MCF 10A (cell line): Measurements from ENCODE around the gene COASY. TPM values are rescaled to one million over a fixed set of nuclear protein-coding genes. Genes with fewer than 3 reads are reported as not detected.

Experiments
- BruUV-seq: library from RNA; stranded (reverse); fragments of 400-500 nt; replicated peaks from 2 replicates; lab custom pipeline; 2021; lab: Mats Ljungman, UMichigan
- CTCF ChIA-PET: fragments of 300-600 bp; sonication (Branson Sonifier 250); formaldehyde crosslinking; extraction: SDS; loops from one replicate; lab custom pipeline; 2021; ENCODE audit warnings: antibody characterized with exemption, inconsistent platforms; lab: Yijun Ruan, JAX
- POLR2A ChIA-PET: fragments of 300-600, 350-650 bp; sonication (Branson Sonifier 250); formaldehyde crosslinking; extraction: SDS; loops from one replicate; lab custom pipeline; 2020; ENCODE audit warnings: antibody characterized with exemption, inconsistent platforms; lab: Yijun Ruan, JAX
- DNase-seq: peaks from one replicate; pipeline ENCODE4 v3.0.0-alpha.2; 2018; ENCODE audit not compliant: unreplicated experiment
- H3K27ac Mint-ChIP-seq: one replicate; pipeline ENCODE4 v1.8.0; 2022; ENCODE audit warnings: mild to moderate bottlenecking, low read depth, mixed read lengths; ENCODE audit not compliant: unreplicated experiment
- H3K27me3 Mint-ChIP-seq: one replicate; pipeline ENCODE4 v1.8.0; 2022; ENCODE audit warnings: mixed read lengths; ENCODE audit not compliant: insufficient read depth, unreplicated experiment
- H3K36me3 Mint-ChIP-seq: one replicate; pipeline ENCODE4 v1.8.0; 2022; ENCODE audit warnings: mild to moderate bottlenecking, moderate library complexity, mixed read lengths; ENCODE audit not compliant: insufficient read depth, unreplicated experiment
- H3K4me1 Mint-ChIP-seq: one replicate; pipeline ENCODE4 v1.8.0; 2022; ENCODE audit warnings: mixed read lengths; ENCODE audit not compliant: insufficient read depth, unreplicated experiment
- H3K4me3 Mint-ChIP-seq: one replicate; pipeline ENCODE4 v1.8.0; 2022; ENCODE audit warnings: mild to moderate bottlenecking, moderate library complexity, mixed read lengths; ENCODE audit not compliant: unreplicated experiment
- H3K9me3 Mint-ChIP-seq: one replicate; pipeline ENCODE4 v1.8.0; 2022; ENCODE audit warnings: mixed read lengths; ENCODE audit not compliant: unreplicated experiment
- intact Hi-C: fragments of 100-400 bp; cut with micrococcal nuclease; formaldehyde crosslinking; loops from 2 replicates; pipeline ENCODE4 v1.14.1; 2022
- total RNA-seq: library from RNA; stranded (reverse); gene quantifications from 2 replicates; pipeline ENCODE4 v1.2.3, GENCODE V29; 2022
- TF ChIP-seq, protein P1 (sequence below): fragments of 200-600 bp; IDR thresholded peaks from one replicate; pipeline ENCODE4 v1.8.0; 2022; ENCODE audit warnings: antibody characterized with exemption, mild to moderate bottlenecking; ENCODE audit not compliant: unreplicated experiment

The COASY gene
- total RNA-seq, 1 experiment from 2014 or later = 82.6 TPM

DNA sequence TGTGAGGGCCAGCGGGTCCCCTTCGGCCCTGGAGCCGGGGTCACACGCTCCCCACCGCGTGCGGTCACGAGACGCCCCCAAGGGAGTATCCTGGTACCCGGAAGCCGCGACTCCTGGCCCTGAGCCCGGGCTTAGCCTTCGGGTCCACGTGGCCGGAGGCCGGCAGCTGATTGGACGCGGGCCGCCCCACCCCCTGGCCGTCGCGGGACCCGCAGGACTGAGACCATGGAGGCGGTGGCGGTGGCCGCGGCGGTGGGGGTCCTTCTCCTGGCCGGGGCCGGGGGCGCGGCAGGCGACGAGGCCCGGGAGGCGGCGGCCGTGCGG lies 25.9 kb upstream of the COASY start, which contains the start of gene NAGLU:
NAGLU (plus strand) TSS at position 194 of the 324 bp plus-strand sequence; CDS start at position 226, 32 bp downstream.
- CTCF ChIA-PET = interaction anchor here (0.6 to 1.0 kb wide), 2 partner anchors 12 to 342 kb away, joined by 3 read pairs; no protein-coding TSS in a partner anchor
- Mint-ChIP-seq H3K27ac (peak within 1 kb of the TSS; percentile 87), H3K4me3 (peak within 1 kb of the TSS; percentile 81), H3K27me3 (no peaks in the 10 kb centered on the region), H3K4me1 (peaks cover 18% of the 10 kb centered on the region), H3K36me3 (peaks cover 21% of the 10 kb centered on the region), H3K9me3 (no peaks in the 10 kb centered on the region)
- BruUV-seq = no TSS peak
- intact Hi-C loops = no loop called here
- DNase-seq = peak; percentile 84
- TF ChIP-seq, protein P1, sequence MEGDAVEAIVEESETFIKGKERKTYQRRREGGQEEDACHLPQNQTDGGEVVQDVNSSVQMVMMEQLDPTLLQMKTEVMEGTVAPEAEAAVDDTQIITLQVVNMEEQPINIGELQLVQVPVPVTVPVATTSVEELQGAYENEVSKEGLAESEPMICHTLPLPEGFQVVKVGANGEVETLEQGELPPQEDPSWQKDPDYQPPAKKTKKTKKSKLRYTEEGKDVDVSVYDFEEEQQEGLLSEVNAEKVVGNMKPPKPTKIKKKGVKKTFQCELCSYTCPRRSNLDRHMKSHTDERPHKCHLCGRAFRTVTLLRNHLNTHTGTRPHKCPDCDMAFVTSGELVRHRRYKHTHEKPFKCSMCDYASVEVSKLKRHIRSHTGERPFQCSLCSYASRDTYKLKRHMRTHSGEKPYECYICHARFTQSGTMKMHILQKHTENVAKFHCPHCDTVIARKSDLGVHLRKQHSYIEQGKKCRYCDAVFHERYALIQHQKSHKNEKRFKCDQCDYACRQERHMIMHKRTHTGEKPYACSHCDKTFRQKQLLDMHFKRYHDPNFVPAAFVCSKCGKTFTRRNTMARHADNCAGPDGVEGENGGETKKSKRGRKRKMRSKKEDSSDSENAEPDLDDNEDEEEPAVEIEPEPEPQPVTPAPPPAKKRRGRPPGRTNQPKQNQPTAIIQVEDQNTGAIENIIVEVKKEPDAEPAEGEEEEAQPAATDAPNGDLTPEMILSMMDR = no peak
- POLR2A ChIA-PET = interaction anchor here (0.6 to 2.4 kb wide), 28 partner anchors 9 to 569 kb away, joined by 3 to 38 read pairs (median 5); partner anchors contain the start of genes CAVIN1, CNP, COASY and HSD17B1

GRCh38 chr17:42536372-42537155 lies 25.4 kb upstream of the COASY start:
- DNase-seq = peak; percentile 74
- Mint-ChIP-seq H3K4me3 (peak overlapping the region; percentile 81), H3K36me3 (peaks cover 24% of the 10 kb centered on the region), H3K9me3 (no peaks in the 10 kb centered on the region), H3K27me3 (no peaks in the 10 kb centered on the region), H3K4me1 (peaks cover 24% of the 10 kb centered on the region), H3K27ac (peak overlapping the region; percentile 87)
- TSS peak; percentile 33 for BruUV-seq
- ChIA-PET CTCF (interaction anchor here (0.6 to 1.0 kb wide), 3 partner anchors 11 to 341 kb away, joined by 3 to 4 read pairs (median 3); no protein-coding TSS in a partner anchor), POLR2A (interaction anchor here (0.8 to 2.4 kb wide), 25 partner anchors 9 to 570 kb away, joined by 3 to 38 read pairs (median 5); partner anchors contain the start of genes CAVIN1, CNP, COASY and HSD17B1)
- TF ChIP-seq, protein P1 = no peak
- intact Hi-C loops = no loop called here

DNA sequence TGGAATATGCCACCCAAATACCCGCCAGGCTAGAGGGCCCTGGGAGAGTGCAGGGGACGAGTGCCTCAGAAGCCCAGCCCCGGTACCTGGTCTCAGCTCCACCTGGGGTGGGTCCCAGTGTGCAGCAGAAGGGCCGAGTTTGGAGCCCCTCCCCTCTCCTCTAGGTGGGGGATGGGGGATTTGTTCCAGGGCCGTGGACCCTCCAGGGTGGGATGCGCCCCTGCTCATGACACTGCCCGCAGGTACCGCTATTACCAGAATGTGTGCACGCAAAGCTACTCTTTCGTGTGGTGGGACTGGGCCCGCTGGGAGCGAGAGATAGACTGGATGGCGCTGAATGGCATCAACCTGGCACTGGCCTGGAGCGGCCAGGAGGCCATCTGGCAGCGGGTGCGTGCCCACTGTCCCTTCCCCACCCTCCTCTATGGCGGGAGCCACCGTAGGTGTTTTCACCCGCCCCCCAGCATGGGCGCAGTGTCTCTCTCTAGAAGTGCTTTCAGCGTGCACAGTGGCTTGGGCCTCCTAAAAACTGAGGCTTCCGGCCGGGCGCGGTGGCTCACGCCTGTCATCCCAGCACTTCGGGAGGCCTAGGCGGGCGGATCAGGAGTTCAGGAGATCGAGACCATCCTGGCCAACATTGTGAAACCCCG lies 24.7 kb upstream of the COASY start:
- no peaks in the 10 kb centered on the region for H3K27me3 Mint-ChIP-seq

More for the DNA sequence above, 24.7 kb upstream of the COASY start:
- no peaks in the 10 kb centered on the region for H3K9me3 Mint-ChIP-seq
- peaks cover 24% of the 10 kb centered on the region for H3K4me1 Mint-ChIP-seq
- CTCF ChIA-PET = interaction anchor here (0.7 kb wide), 1 partner anchor 17 kb away, joined by 4 read pairs; no protein-coding TSS in a partner anchor
- POLR2A ChIA-PET = interaction anchor here (0.9 to 2.4 kb wide), 11 partner anchors 17 to 215 kb away, joined by 3 to 38 read pairs (median 5); partner anchors contain the start of genes COASY, HSD17B1, MLX and PLEKHH3
- TF ChIP-seq, protein P1 = no peak
- peaks cover 29% of the 10 kb centered on the region for H3K36me3 Mint-ChIP-seq
- DNase-seq = no peak
- H3K27ac Mint-ChIP-seq = no peak overlapping the region
- intact Hi-C loops = no loop called here
- no TSS peak for BruUV-seq
- H3K4me3 Mint-ChIP-seq = peak overlapping the region; percentile 81
